Stimulated activated CD8-positive, alpha-beta memory T cell treated with anti-CD3 and anti-CD28 coated beads, Interleukin-15, amount 100 ng/mL, for 24 hours (primary cell): ENCODE measurements around the gene GPR152.
"Not testable (repeated sequence)": the region's sequence is repeated elsewhere in the genome, so short reads cannot be mapped to it uniquely, and the experiment has no call there.

Experiments used
- DNase-seq: peaks from one replicate; pipeline ENCODE4 v3.0.0-alpha.2; 2020; ENCODE audit warnings: low read depth

GPR152 gene

DNA sequence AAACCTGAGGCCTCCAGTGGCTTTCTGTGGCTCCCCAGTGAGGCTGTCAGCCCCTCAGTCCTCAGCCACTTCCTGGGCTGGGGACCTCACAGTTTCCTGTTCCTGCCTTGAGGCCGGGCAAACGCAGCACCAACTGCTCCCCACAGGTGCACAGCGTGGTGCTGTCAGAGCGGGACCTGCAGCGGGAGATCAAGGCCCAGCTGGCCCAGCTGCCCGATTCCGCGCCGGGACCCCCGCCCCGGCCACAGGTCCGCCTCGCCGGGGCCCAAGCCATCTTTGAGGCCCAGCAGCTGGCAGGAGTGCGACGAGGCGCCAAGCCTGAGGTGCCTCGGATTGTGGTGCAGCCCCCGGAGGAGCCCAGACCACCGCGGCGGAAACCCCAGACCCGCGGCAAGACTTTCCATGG is 43.3 kb downstream of the GPR152 start:
- no peak for DNase-seq

DNA sequence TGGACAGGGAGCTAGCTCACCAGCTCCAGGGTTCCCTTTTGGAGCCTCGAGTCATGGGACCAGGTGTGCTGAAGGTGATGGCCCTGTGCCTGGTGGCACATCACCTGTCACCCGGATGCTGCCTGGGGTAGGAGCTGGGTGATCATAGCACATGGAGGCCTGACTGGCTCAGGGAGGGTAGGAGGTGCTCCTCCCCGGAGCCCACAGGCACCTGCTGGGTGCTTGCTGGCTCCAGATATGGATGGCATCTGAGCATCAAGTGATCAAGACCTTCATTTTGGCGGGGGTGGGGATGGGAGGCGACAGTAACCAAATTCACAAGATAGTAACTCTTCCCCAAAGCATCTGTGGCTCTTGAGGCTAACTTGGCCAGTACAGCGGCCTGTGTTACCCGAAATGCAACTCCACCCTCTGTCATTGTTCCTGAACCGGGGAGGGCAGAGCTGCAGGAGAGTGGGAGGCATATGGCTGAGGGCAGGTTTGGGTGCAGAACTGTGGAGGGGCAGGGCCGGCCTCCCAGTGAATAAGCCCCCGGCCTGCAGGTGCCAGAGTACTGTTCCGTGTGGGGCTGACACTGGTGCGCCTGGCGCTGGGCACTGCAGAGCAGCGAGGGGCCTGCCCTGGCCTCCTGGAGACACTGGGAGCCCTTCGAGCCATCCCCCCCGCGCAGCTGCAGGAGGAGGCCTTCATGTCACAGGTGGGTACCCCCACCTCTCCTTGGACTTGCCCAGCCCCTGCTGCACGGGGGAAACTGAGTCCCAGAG is 43.9 kb downstream of the GPR152 start:
- no peak for DNase-seq

DNA sequence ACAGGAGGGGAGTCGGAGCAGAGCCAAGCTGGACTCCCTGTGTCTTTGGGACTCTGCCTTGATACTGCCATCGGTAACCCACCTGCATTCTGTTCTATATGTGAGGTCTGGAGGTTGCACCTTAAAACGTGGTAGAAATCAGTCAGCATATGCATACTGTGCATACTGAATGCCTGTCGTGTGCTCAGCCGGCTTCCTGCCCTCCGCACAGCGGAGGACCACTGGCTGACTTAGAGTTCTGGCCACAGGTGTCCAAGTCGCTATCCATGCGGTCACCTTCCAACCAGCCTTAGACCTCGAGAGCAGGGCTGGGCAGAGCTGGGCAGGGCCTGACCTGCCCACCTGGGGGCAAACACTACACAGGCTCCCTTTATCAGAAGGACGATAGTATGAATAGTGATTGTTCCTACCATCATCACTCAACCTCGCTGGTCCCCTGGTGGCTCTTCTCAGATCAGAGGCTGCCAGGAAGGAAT is 44.8 kb downstream of the GPR152 start:
- no peak for DNase-seq

DNA sequence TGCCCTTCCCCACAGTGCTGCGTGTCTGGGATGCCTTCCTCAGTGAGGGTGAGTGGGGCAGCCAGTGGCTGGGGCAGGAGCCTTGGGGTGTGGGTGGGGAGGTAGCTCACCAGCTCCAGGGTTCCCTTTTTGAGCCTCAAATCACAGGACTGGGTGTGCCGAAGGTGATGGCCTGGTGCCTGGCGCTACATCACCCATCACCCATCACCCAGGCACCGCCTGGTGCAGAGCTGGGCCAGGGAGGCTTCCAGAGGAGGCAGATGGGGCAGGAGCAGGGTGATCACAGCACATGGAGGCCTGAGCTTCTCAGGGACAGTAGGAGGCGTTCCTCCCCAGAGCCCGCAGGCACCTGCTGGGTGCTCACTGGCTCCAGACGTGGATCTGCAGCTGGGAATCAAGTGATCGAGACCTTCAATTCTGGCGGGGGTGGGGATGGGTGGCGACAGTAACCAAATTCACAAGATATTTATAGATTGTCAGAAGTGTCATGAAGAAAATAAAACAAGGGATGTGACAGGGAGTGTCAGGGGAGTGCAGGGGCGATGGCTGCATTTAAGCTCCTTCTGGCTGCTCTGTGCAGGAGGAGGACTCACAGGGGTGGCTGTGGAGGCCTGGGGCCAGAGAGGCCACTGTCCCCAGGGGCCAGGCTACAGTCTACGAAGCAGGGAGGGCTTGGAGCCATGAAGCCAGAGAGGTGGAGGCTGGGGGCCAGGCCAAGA is 45.4 kb downstream of the GPR152 start:
- no peak for DNase-seq

DNA sequence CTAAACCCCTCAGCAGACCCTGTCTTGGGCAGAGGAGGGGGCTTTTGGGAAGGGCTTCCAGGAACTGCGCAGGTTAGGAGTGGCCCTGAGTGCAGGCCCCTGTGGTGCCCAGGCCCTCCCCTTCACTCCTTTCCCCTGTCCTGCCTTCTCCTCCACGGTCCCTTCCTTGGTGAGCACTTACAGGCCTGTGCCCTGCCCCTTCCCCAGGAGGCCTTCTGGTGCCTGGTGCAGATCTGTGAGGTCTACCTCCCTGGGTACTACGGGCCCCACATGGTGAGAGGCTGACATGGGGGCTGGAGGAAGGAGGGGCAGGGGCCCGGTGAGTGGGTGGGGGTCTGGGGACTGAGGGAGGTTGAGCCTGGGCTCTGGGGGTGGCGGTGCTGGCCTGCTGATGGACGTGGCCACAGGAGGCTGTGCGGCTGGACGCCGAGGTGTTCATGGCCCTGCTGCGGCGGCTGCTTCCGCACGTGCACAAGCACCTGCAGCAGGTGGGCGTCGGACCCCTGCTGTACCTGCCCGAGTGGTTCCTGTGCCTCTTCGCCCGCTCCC is 46.0 kb downstream of the GPR152 start:
- DNase-seq, result no peak

DNA sequence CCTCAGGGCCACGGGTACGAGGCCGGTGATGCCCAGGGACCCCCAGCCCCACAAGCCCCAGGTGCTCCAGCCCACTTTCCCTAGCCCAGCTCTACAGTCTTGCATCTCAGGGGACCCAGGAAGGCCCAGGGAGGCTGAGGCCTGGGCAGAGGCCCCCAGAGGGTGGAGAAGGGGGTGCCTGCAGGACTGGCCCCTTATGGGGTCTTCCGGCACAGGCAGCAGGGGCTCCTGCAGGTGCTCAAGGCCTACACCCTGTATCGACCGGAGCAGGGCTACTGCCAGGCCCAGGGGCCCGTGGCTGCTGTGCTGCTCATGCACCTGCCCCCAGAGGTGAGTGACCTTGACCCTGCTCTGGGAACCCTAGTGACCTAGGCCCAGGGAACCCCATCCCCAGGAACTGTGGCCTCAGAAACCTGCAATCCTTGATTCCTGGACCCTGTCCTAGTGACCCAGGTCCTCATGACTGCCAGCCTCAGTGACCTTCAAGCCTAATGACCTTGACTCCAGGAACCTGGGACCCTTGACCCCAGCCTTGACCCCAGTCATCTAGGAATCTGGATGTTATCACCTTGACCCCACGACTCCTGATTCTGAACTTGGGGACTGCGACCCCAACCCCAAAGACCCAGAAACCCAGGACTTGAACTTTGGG is 46.7 kb downstream of the GPR152 start:
- DNase-seq, result no peak

DNA sequence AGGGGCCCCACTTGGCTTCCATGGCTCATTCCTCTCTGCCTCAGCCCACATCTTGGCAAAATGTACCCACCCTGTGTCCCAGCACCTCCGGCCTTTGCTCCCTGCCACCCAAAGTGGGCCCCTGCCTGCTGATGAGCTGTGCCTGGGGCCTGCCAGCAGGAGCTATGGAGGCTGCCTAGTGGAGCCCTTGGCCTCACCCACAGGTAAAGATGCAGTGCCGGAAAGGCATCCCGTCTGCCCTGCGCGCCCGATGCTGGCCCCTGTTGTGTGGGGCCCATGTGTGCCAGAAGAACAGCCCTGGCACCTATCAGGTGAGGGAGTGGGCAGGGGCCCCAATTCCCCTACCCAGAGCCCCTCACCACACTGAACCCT is 47.3 kb downstream of the GPR152 start:
- no peak for DNase-seq

DNA sequence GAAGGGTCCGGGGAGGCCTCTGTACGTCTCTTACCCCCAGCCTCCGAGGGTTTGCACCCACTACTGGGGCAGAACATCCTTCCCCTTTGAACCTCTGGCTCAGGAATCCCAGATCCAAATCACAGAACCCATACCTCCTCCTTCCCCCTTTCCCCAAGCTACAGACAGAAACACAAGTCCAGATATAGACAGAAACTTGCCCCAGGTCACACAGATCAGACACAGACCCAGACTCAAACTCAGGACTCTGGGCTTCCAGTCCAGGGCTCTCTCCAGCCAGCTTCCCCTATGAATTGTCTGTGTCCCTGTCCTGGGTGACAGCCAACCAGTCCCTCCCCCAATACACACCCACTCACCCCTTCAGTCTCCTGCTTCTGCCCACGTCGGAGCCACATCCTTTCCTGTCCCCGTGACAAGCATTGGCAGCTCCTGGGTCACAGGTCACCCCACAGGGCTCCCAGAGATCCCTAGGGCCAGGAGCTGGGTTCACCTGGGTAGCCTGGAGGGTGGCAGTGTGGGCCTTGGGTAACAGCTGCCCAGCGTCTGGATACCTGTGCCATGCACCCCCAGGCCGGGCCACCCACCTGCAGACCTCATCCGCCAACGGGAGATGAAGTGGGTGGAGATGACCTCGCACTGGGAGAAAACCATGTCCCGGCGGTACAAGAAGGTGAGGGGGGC is 47.9 kb downstream of the GPR152 start:
- no peak for DNase-seq

DNA sequence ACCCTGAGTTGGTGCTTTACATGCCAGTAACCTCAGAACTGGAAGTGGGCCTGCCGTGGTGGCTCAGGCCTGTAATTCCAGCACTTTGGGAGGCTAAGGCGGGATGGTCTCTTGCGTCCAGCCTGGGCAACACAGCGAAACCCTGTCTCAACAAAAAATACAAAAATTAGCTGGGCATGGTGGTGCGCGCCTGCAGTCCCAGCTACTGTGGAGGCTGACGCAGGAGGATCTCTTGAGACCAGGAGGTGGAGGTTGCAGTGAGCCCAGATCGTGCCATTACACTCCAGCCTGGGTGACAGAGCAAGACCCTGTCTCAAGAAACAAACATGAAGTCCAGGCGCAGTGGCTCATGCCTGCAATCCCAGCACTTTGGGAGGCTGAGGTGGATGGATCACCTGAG is 49.4 kb downstream of the GPR152 start:
- not testable (repeated sequence) for DNase-seq

DNA sequence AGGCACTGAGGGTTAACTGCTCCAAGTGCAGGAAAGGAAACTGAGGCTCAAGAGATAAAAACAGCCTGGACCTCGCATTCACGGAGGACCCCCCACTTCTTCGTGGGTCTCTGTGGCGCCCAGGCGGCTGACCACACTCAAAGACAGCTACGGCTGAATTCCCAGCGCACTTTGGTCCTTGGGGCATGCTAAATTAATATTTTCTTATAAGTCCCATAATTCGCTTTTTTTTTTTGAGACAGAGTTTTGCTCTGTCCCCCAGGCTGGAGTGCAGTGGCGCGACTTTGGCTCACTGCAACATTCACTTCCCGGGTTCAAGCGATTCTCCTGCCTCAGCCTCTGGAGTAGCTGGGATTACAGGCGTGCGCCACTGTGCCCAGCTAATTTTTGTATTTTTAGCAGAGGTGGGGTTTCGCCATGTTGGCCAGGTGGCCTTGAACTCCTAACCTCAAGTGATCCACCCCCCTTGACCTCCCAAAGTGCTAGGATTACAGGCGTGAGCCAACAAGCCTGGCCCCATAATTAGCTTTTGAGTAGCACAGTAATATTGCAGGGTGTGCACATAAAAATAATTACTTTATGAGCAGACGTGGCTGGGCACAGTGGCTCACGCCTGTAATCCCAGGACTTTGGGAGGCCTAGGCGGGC is 50.2 kb downstream of the GPR152 start:
- not testable (repeated sequence) for DNase-seq

DNA sequence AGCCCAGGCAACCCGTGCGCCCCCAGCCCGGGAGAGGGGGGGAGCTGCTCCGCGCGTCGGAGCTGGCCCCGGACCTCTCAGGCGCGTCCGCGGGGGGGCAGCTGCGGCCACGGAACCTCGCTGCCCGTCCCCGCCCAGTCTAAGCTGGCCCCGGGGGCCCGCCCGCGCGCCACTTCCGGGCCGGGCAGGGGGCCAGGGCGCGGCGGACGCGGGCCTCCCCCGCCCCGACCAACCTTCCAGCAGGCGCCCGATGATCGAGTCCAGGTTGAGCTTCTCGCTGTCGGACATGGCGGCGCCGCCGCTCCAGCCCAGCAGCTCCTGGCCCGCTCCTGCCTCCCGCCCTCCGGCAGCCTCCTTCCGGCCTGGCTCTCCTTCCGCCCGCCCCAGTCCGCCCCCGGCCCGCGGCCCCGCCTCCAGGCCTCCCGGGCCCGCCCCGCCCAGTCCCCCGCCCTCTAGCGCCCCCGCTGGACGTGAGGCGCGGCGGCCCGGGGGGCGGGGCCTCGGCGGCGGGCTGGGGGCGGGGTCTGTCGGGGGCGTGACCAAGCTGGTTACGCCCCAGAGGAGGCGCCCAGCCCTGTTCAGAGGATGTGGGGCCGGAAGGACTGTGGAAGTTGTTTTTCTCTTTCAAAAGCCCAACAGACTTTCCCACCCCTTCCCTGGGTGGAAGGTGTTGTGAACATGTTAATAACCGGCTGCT is 50.9 kb downstream of the GPR152 start, which contains the start of gene PPP1CA:
PPP1CA (minus strand) TSS at position 364 of the 697 bp plus-strand sequence; CDS start at position 288, 76 bp downstream.
- DNase-seq, result peak; percentile 96
